OCI-LY1 (cell line): ENCODE measurements around the gene TTC12.

ENCODE experiments used
- H2AFZ ChIP-seq: fragments of 200-600 bp; sonication (generic), shearing (Covaris generic); 2 replicates; pipeline ENCODE4 v1.6.0; 2014; ENCODE audit warnings: antibody characterized with exemption, mild to moderate bottlenecking, low read length
- H3F3A ChIP-seq: fragments of 200-600 bp; sonication (generic), shearing (Covaris generic); 2 replicates; pipeline ENCODE4 v1.6.0; 2014; ENCODE audit warnings: mild to moderate bottlenecking, antibody characterized with exemption, low read length, moderate library complexity; ENCODE audit not compliant: insufficient read depth
- H3K27ac ChIP-seq: fragments of 200-600 bp; sonication (generic); 2 replicates; pipeline ENCODE4 v1.5.1; 2014; ENCODE audit warnings: low read length, mixed run types, mild to moderate bottlenecking, low read depth; ENCODE audit not compliant: poor library complexity, severe bottlenecking
- H3K27me3 ChIP-seq: fragments of 200-600 bp; sonication (generic); 2 replicates; pipeline ENCODE4 v1.6.0; 2014; ENCODE audit warnings: antibody characterized with exemption, mild to moderate bottlenecking, low read length, moderate library complexity; ENCODE audit not compliant: insufficient read depth
- H3K36me3 ChIP-seq: fragments of 200-600 bp; sonication (generic); 2 replicates; pipeline ENCODE4 v1.6.1; 2014; ENCODE audit warnings: mild to moderate bottlenecking, antibody characterized with exemption, low read length, moderate library complexity, mixed read lengths; ENCODE audit not compliant: insufficient read depth
- H3K4me1 ChIP-seq: fragments of 200-600 bp; sonication (generic); 2 replicates; pipeline ENCODE4 v1.5.1; 2014; ENCODE audit warnings: mild to moderate bottlenecking, low read length, moderate library complexity; ENCODE audit not compliant: insufficient read depth, severe bottlenecking
- H3K4me2 ChIP-seq: fragments of 200-600 bp; sonication (generic), shearing (Covaris generic); 2 replicates; pipeline ENCODE4 v1.6.1; 2014; ENCODE audit warnings: low read length
- H3K4me3 ChIP-seq: fragments of 200-600 bp; sonication (generic); 2 replicates; pipeline ENCODE4 v1.5.1; 2014; ENCODE audit warnings: low read length, low read depth, mild to moderate bottlenecking, mixed read lengths; ENCODE audit not compliant: poor library complexity, severe bottlenecking
- H3K79me2 ChIP-seq: fragments of 200-600 bp; shearing (Covaris generic); 2 replicates; pipeline ENCODE4 v1.6.1; 2016; ENCODE audit warnings: mixed run types, low read length, mixed read lengths; ENCODE audit not compliant: insufficient read depth
- H3K9ac ChIP-seq: fragments of 200-600 bp; sonication (generic), shearing (Covaris generic); 2 replicates; pipeline ENCODE4 v1.6.1; 2014; ENCODE audit warnings: mild to moderate bottlenecking, low read length, mixed read lengths
- H3K9me2 ChIP-seq: fragments of 200-600 bp; sonication (generic), shearing (Covaris generic); 2 replicates; pipeline ENCODE4 v1.6.1; 2014; ENCODE audit warnings: low read depth, mild to moderate bottlenecking, low read length, mixed read lengths
- H3K9me3 ChIP-seq: fragments of 200-600 bp; shearing (Covaris generic); 2 replicates; pipeline ENCODE4 v1.6.1; 2014; ENCODE audit warnings: low read length, mixed read lengths
- H4K20me1 ChIP-seq: fragments of 200-600 bp; sonication (generic), shearing (Covaris generic); 2 replicates; pipeline ENCODE4 v1.6.0; 2016; ENCODE audit warnings: mild to moderate bottlenecking, low read length; ENCODE audit not compliant: insufficient read depth
- CTCF ChIP-seq: fragments of 200-600 bp; sonication (generic), shearing (Covaris generic); IDR thresholded peaks from 2 replicates; pipeline ENCODE4 v1.5.1; 2017; ENCODE audit warnings: mild to moderate bottlenecking, antibody characterized with exemption, low read length, moderate library complexity, mixed read lengths
- EZH2 ChIP-seq: fragments of 200-600 bp; sonication (generic), shearing (Covaris generic); IDR thresholded peaks from 2 replicates; pipeline ENCODE4 v1.8.0; 2017; ENCODE audit warnings: borderline replicate concordance, mixed run types, mild to moderate bottlenecking, antibody characterized with exemption, low read length, moderate library complexity, mixed read lengths

Gene TTC12

DNA sequence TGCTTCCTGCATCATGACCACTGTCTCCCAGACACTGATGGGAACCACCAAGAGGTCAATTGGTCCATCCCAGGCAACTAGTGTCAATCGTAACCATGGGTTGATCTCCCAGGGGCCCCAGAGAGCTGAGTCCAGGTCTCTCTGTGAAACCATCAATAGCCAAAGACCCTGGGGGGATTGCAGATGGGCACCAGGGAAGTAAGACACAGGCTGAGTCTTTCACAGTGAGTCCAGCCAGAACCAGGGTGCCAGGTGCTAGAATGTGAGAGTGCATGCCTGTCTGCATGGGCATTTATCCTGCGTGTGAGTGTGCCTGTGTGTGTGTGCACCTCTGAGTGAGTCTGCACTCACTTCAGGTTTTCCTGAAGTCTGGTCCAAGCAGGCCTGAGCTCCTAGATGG lies 45.3 kb upstream of the TTC12 start:
- no peaks in the 10 kb centered on the region for H3F3A ChIP-seq
- no peaks in the 10 kb centered on the region for H3K4me1 ChIP-seq
- no peaks in the 10 kb centered on the region for H3K27me3 ChIP-seq
- H4K20me1 ChIP-seq, result no peaks in the 10 kb centered on the region
- H3K4me2 ChIP-seq, result no peak overlapping the region
- no peaks in the 10 kb centered on the region for H3K9me2 ChIP-seq
- H3K36me3 ChIP-seq, result no peaks in the 10 kb centered on the region
- H2AFZ ChIP-seq, result no peak overlapping the region
- H3K9me3 ChIP-seq, result no peaks in the 10 kb centered on the region
- H3K9ac ChIP-seq, result no peak overlapping the region
- TF ChIP-seq EZH2, result no peak
- H3K4me3 ChIP-seq, result no peak overlapping the region
- no peak overlapping the region for H3K27ac ChIP-seq
- no peaks in the 10 kb centered on the region for H3K79me2 ChIP-seq

DNA sequence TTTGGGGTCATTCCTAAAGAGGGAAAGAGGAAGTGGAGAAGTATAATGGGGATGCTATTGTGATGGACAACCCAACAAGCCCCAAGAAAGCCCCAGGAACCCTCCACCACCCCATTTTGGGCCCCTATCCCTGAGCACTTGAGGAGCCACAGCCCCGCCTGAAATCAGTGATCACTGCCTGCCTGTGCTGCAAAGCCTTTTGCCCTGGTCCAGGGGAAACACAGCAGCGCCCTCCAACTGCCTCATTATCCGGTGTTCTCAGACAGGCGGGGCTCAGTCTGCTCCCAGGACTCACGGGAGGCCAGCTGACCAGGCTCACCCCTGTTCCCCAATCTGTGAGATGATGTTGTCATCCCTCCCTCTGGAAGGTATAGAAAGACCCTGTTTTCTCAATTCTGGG lies 44.7 kb upstream of the TTC12 start:
- Histone ChIP-seq H4K20me1 (no peaks in the 10 kb centered on the region), H3K9me2 (no peaks in the 10 kb centered on the region), H3K79me2 (no peaks in the 10 kb centered on the region), H3K27ac (no peak overlapping the region), H3K27me3 (no peaks in the 10 kb centered on the region), H3K36me3 (no peaks in the 10 kb centered on the region), H3F3A (no peaks in the 10 kb centered on the region), H3K9me3 (no peaks in the 10 kb centered on the region), H2AFZ (no peak overlapping the region), H3K9ac (no peak overlapping the region), H3K4me1 (no peaks in the 10 kb centered on the region), H3K4me2 (no peak overlapping the region), H3K4me3 (no peak overlapping the region)
- no peak for TF ChIP-seq EZH2
- no peak for TF ChIP-seq CTCF

DNA sequence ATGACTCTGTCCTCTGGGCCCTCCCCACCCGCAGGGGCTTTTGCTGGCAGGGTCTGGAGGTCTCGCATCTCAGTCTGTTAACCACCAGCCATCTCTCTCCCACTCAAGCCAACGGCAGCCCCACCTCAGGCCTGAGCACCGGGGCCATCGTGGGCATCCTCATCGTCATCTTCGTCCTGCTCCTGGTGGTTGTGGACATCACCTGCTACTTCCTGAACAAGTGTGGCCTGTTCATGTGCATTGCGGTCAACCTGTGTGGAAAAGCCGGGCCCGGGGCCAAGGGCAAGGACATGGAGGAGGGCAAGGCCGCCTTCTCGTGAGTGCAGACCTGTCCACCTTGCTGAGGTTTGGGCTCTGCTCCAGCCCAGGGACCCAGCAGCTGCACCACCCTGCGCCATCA lies 44.3 kb upstream of the TTC12 start:
- Histone ChIP-seq H3K9ac (no peak overlapping the region), H3K9me2 (no peaks in the 10 kb centered on the region), H3K4me1 (no peaks in the 10 kb centered on the region), H4K20me1 (no peaks in the 10 kb centered on the region), H3K79me2 (no peaks in the 10 kb centered on the region), H3K36me3 (no peaks in the 10 kb centered on the region), H3K9me3 (no peaks in the 10 kb centered on the region), H3K27me3 (no peaks in the 10 kb centered on the region), H3K4me2 (no peak overlapping the region), H3F3A (no peaks in the 10 kb centered on the region), H2AFZ (no peak overlapping the region), H3K27ac (no peak overlapping the region), H3K4me3 (no peak overlapping the region)
- TF ChIP-seq CTCF, result no peak
- no peak for TF ChIP-seq EZH2

- Histone ChIP-seq H3K27ac (no peak overlapping the region), H3K79me2 (no peaks in the 10 kb centered on the region), H3K4me1 (no peaks in the 10 kb centered on the region), H3F3A (no peaks in the 10 kb centered on the region), H3K9me3 (no peaks in the 10 kb centered on the region), H3K36me3 (no peaks in the 10 kb centered on the region), H4K20me1 (no peaks in the 10 kb centered on the region), H3K4me3 (no peak overlapping the region), H3K27me3 (no peaks in the 10 kb centered on the region), H3K4me2 (no peak overlapping the region), H3K9ac (no peak overlapping the region), H3K9me2 (no peaks in the 10 kb centered on the region), H2AFZ (no peak overlapping the region)
- no peak for TF ChIP-seq CTCF
- no peak for TF ChIP-seq EZH2
These were observed 42.7 kb upstream of the TTC12 start for GRCh38 chr11:113271551-113272245.
